Measurements from ENCODE around the gene SNTA1. TPM values are rescaled to one million over a fixed set of nuclear protein-coding genes. Genes with fewer than 3 reads are reported as not detected.

SNTA1 gene
- total and polyA plus RNA-seq, 2 of the 13 experiments (the other 11 are each of a cell fraction or from before 2014, with no cell fraction given): 16.4 to 18.3 TPM

GRCh38 chr20:33489495-33490022, 46.0 kb upstream of the SNTA1 start (continued):
- TF ChIP-seq E2F2 (CRISPR knock-in tag; IDR thresholded peaks at IDR 0.05; ENCODE audit: borderline replicate concordance) (peak; percentile 18; the same call in 1 of the 2 replicates), EEA1 (CRISPR knock-in tag; IDR thresholded peaks at IDR 0.05; ENCODE audit: borderline replicate concordance) (no peak), RARG (CRISPR knock-in tag; IDR thresholded peaks at IDR 0.05; ENCODE audit: low read depth) (no peak), HES4 (CRISPR knock-in tag; IDR thresholded peaks at IDR 0.05; ENCODE audit: borderline replicate concordance) (no peak), ONECUT2 (CRISPR knock-in tag; IDR thresholded peaks at IDR 0.05) (0 out of 2 replicates have a peak, but pooled peaks have one; percentile 10), ZFYVE20 (CRISPR knock-in tag; IDR thresholded peaks at IDR 0.05; ENCODE audit: borderline replicate concordance, low read depth) (no peak), ZNF816 (CRISPR knock-in tag; IDR thresholded peaks at IDR 0.05; ENCODE audit: borderline replicate concordance) (peak; percentile 54; the same call in 1 of the 2 replicates), ZC3H4 (CRISPR knock-in tag; IDR thresholded peaks at IDR 0.05; ENCODE audit: borderline replicate concordance) (no peak; the same call in 1 of the 2 replicates), SNAPC5 (CRISPR knock-in tag; IDR thresholded peaks at IDR 0.05; ENCODE audit: borderline replicate concordance) (peak; percentile 55; the same call in 1 of the 2 replicates), IRF2 (CRISPR knock-in tag; IDR thresholded peaks at IDR 0.05) (peak; percentile 91), HMGA1 (CRISPR knock-in tag; conservative IDR thresholded peaks at IDR 0.05) (no peak), ZNF33A (CRISPR knock-in tag; IDR thresholded peaks at IDR 0.05; ENCODE audit: borderline replicate concordance) (no peak), ZNF512 (CRISPR knock-in tag; IDR thresholded peaks at IDR 0.05) (no peak), ZFP1 (CRISPR knock-in tag; IDR thresholded peaks at IDR 0.05) (peak; percentile 85; the same call in 1 of the 2 replicates), AHR (CRISPR knock-in tag; IDR thresholded peaks at IDR 0.05) (peak; percentile 94), ZNF552 (CRISPR knock-in tag; IDR thresholded peaks at IDR 0.05; ENCODE audit: borderline replicate concordance) (peak; percentile 90; the same call in 1 of the 2 replicates), ESRRA (CRISPR knock-in tag; IDR thresholded peaks at IDR 0.05; ENCODE audit: low read depth) (no peak), PHF20 (CRISPR knock-in tag; IDR thresholded peaks at IDR 0.05) (peak; percentile 86), HDAC6 (IDR thresholded peaks at IDR 0.05; ENCODE audit: low read depth, low read length) (no peak), SAP130 (CRISPR knock-in tag; IDR thresholded peaks at IDR 0.05; ENCODE audit: low read depth) (peak; percentile 97), ZNF883 (CRISPR knock-in tag; IDR thresholded peaks at IDR 0.05; ENCODE audit: not compliant biosample characterization) (peak; percentile 89), KDM6A (CRISPR knock-in tag; IDR thresholded peaks at IDR 0.05; ENCODE audit: low read depth) (no peak; the same call in 1 of the 2 replicates), CCDC6 (CRISPR knock-in tag; IDR thresholded peaks at IDR 0.05) (peak; percentile 95), ZNF234 (CRISPR knock-in tag; conservative IDR thresholded peaks at IDR 0.05) (no peak; the same call in 1 of the 2 replicates), ZBTB4 (CRISPR knock-in tag; IDR thresholded peaks at IDR 0.05; ENCODE audit: borderline replicate concordance) (peak; percentile 36; the same call in 1 of the 2 replicates), TEAD2 (CRISPR knock-in tag; IDR thresholded peaks at IDR 0.05) (no peak)
